K562 (cell line): ENCODE measurements around the gene YBX1. TPM values are rescaled to one million over a fixed set of nuclear protein-coding genes. Genes with fewer than 3 reads are reported as not detected.

Source experiments
- ARHGAP35 ChIP-seq: fragments of 450-650 bp; IDR thresholded peaks from 2 replicates; pipeline ENCODE4 v1.6.1; 2018; ENCODE audit not compliant: partially characterized antibody
- ARID4B ChIP-seq: sonication (generic); formaldehyde crosslinking; IDR thresholded peaks from 2 replicates; pipeline ENCODE4 v1.8.0; 2022; ENCODE audit warnings: mild to moderate bottlenecking, missing genetic modification reagents
- CBX2 ChIP-seq: fragments of 200-600 bp; sonication (generic); IDR thresholded peaks from one replicate; pipeline ENCODE4 v1.6.1; 2012; ENCODE audit warnings: mild to moderate bottlenecking, low read length, inconsistent platforms; ENCODE audit not compliant: insufficient read depth, poor library complexity, severe bottlenecking
- ETV5 ChIP-seq: sonication (generic); formaldehyde crosslinking; IDR thresholded peaks from 2 replicates; pipeline ENCODE4 v1.4.0; 2020; ENCODE audit warnings: low read depth, mild to moderate bottlenecking, missing genetic modification reagents
- GTF2E2 ChIP-seq: fragments of 200-800 bp; sonication (Bioruptor generic); IDR thresholded peaks from 2 replicates; pipeline ENCODE4 v1.6.1; 2016; ENCODE audit warnings: missing genetic modification characterization, missing compliant biosample characterization
- HLTF ChIP-seq: fragments of 450-650 bp; IDR thresholded peaks from 2 replicates; pipeline ENCODE4 v1.6.1; 2016
- HMGXB4 ChIP-seq: sonication (generic); formaldehyde crosslinking; IDR thresholded peaks from 2 replicates; pipeline ENCODE4 v1.8.1; 2023; ENCODE audit warnings: mild to moderate bottlenecking, missing genetic modification reagents
- NCOA4 ChIP-seq: fragments of 450-650 bp; IDR thresholded peaks from 2 replicates; pipeline ENCODE4 v1.6.1; 2018; ENCODE audit warnings: mild to moderate bottlenecking; ENCODE audit not compliant: partially characterized antibody
- POU5F1 ChIP-seq: fragments of 150-350 bp; IDR thresholded peaks from 2 replicates; pipeline ENCODE4 v1.6.1; 2014; ENCODE audit warnings: borderline replicate concordance, low read length, low read depth, mild to moderate bottlenecking; ENCODE audit not compliant: partially characterized antibody
- RBM15 ChIP-seq: fragments of 200-400 bp; formaldehyde crosslinking; IDR thresholded peaks from 2 replicates; pipeline ENCODE4 v1.6.1; 2018; ENCODE audit warnings: mild to moderate bottlenecking, low read length, moderate library complexity; ENCODE audit not compliant: insufficient read depth
- RBM25 ChIP-seq: fragments of 200-400 bp; formaldehyde crosslinking; IDR thresholded peaks from 2 replicates; pipeline ENCODE4 v1.6.1; 2018; ENCODE audit warnings: low read length, low read depth, moderate library complexity; ENCODE audit not compliant: severe bottlenecking
- RHOXF2B ChIP-seq: fragments of 250-450 bp; sonication (Bioruptor Pico); conservative IDR thresholded peaks from 2 replicates; pipeline ENCODE4 v1.5.1; 2021
- SUPT5H ChIP-seq: fragments of 450-650 bp; IDR thresholded peaks from 2 replicates; pipeline ENCODE4 v1.6.1; 2016
- TBL1XR1 ChIP-seq, 2 experiments: IDR thresholded peaks; 2 replicates each; pipeline ENCODE4 v1.6.1; 2012; ENCODE audit warnings: improper control_type of control experiment in 2 of 2, low read length in 2 of 2, mild to moderate bottlenecking in 1 of 2
- ZC3H11A ChIP-seq: IDR thresholded peaks from 2 replicates; pipeline ENCODE4 v1.6.1; 2012; ENCODE audit warnings: low read depth, low read length, improper control_type of control experiment
- ZEB2 ChIP-seq: fragments of 450-650 bp; IDR thresholded peaks from 2 replicates; pipeline ENCODE4 v1.6.1; 2016
- ZNF507 ChIP-seq: conservative IDR thresholded peaks from 2 replicates; pipeline ENCODE4 v1.6.1; 2017; ENCODE audit warnings: missing genetic modification characterization, missing compliant biosample characterization
- ZNF518B ChIP-seq: fragments of 250-450 bp; sonication (Bioruptor Pico); IDR thresholded peaks from 2 replicates; pipeline ENCODE4 v1.5.0; 2021; ENCODE audit warnings: mild to moderate bottlenecking, moderate library complexity
- ZSCAN29 ChIP-seq: fragments of 450-650 bp; IDR thresholded peaks from 2 replicates; pipeline ENCODE4 v1.6.1; 2017
- polyA plus RNA-seq, 8 experiments: library from polyadenylated mRNA; depleted of rRNA in 4 of 8; stranded (reverse) in 5 of 8; unstranded in 3 of 8; fragments of >200 nt; fragmentation: Nextera tagmentation in 2 of 8; fragmentation: Illumina TruSeq in 1 of 8; extraction: Ambion mirVana in 2 of 8; extraction: Trizol in 1 of 8; gene quantifications; 2 replicates each; pipeline versions ENCODE4 v1.2.1 to v1.2.3, GENCODE V29; 2011 to 2014; ENCODE audit warnings: inconsistent platforms in 1 of 8, missing spikeins in 1 of 8
- total RNA-seq, 7 experiments: library from RNA; depleted of rRNA in 6 of 7; stranded (reverse); fragments of >200 nt in 6 of 7; fragmentation: Illumina TruSeq in 2 of 7; extraction: Trizol in 2 of 7; gene quantifications; 2 replicates each; pipeline versions ENCODE4 v1.2.1 to v1.2.3, GENCODE V29; 2011 to 2021; ENCODE audit warnings: low replicate concordance in 1 of 7

Gene YBX1
- total and polyA plus RNA-seq, 9 of the 15 experiments (the other 6 are each of a cell fraction or from before 2014, with no cell fraction given): 363 to 1,955 (median 1,216) TPM

- TF ChIP-seq ARID4B (CRISPR knock-in tag) (peak; percentile 97), RBM25 (no peak), POU5F1 (no peak), GTF2E2 (tag) (peak; percentile 80), RHOXF2B (CRISPR knock-in tag) (no peak), ZSCAN29 (no peak), HMGXB4 (CRISPR knock-in tag) (0 out of 2 replicates have a peak, but pooled peaks have one; percentile 34), CBX2 (no peak), RBM15 (no peak), TBL1XR1 (IDR thresholded peaks at IDR 0.05; ENCODE audit: low read length in 2 of 2) (no peak; a peak in 1 of 4 replicates), ZEB2 (peak; percentile 29; the same call in 1 of the 2 replicates), ZNF518B (no peak), ETV5 (CRISPR knock-in tag) (peak; percentile 95; the same call in 1 of the 2 replicates), HLTF (0 out of 2 replicates have a peak, but pooled peaks have one; percentile 4), NCOA4 (no peak), ARHGAP35 (no peak), ZNF507 (tag) (no peak), SUPT5H (peak; percentile 94), ZC3H11A (no peak)
These were observed 24.0 kb upstream of the YBX1 start, which contains the start of gene PPIH (continued) for GRCh38 chr1:42657981-42658876.
